ENCODE data around the gene SERINC2.

GRCh38 chr1:31442648-31442994 lies 29.6 kb downstream of the SERINC2 start:
- TF ChIP-seq CTCF (IDR thresholded peaks at IDR 0.05) (no peak), POLR2A (IDR thresholded peaks at IDR 0.05) (no peak)
